GM21786 (cell line): Measurements from ENCODE around the gene FAS.
"Not testable (repeated sequence)": the region's sequence is repeated elsewhere in the genome, so short reads cannot be mapped to it uniquely, and the experiment has no call there.

Source experiments
- ATAC-seq: cut with Tn5 transposase; IDR thresholded peaks from one replicate; pipeline ENCODE4 v1.9.1; 2021; ENCODE audit not compliant: unreplicated experiment

FAS gene

GRCh38 chr10:88992921-88993524 lies 2.4 kb downstream of the FAS start:
- no peak for ATAC-seq

GRCh38 chr10:88994019-88994418 lies 3.4 kb downstream of the FAS start:
- ATAC-seq, result no peak

DNA sequence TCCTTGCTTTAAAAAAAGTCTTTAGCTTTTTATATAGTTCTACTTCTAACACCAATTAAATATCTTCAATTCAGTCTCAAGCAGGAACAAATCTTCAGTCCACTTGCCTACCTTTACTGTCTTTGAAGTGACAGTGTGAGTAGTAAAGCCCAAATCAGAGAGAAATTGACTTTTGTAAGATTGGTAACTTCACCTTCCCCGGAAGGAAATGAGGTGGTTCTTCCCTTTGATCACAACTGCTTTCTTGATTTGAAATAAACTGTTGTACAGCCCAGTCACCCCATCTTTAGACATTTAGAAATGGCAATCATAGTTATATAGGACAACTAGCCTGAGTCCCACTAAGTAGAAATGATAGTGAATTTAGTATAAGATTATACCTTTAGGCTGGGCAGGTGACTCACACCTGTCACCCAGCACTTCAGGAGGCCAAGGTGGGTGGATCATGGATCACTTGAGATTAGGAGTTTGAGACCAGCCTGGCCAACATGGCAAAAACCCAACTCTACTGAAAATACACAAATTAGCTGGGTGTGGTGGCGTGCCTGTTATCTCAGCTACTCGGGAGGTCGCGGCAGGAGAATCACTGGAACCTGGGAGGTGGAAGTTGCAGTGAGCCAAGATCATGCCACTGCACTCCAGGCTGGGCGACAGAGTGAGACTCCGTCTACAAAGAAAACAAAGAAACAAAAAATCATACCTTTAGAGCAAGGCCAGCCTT lies 4.7 kb downstream of the FAS start:
- ATAC-seq, result no peak

- ATAC-seq, result peak; percentile 54
These were observed 6.3 kb downstream of the FAS start for GRCh38 chr10:88996927-88997326.

GRCh38 chr10:88999625-89000024 lies 9.0 kb downstream of the FAS start:
- ATAC-seq, result no peak

DNA sequence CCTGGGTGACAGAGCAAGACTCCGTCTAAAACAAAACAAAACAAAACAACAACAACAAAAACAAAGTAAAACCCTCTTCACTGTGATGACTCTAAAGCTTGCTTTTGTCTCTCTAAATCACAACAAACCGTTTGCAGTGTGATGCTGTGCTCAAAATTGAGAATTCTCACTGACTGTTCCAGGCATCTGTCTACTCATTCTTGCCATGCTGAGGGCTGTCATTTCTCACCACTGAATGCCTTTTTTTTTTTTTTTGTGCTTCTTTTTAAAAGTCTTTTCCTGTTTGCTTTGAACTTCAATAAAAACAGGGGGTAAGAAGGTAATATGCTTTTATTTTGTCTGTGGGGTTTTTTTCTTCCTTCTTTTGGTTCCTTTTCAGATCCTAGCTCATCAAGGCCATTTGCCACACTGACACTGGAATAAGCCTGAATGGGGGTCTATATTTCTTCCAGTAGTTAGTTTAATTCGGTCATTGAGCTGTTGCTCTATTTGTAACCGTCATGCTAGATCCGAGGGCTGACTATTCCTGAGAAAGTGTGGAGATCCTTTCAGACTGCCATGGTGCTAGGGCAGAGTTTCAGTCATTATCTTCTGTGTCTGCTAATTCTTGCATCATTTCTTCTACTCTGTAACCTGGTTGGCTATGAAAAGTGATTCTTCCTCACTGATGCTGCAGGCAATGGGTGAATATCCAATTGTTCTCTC lies 10.6 kb downstream of the FAS start:
- peak; percentile 47 for ATAC-seq

GRCh38 chr10:89001729-89002072 lies 11.1 kb downstream of the FAS start:
- ATAC-seq, result no peak

GRCh38 chr10:89002226-89002978 lies 11.8 kb downstream of the FAS start:
- no peak for ATAC-seq

- no peak for ATAC-seq
These were observed 12.7 kb downstream of the FAS start for GRCh38 chr10:89003344-89003743.

DNA sequence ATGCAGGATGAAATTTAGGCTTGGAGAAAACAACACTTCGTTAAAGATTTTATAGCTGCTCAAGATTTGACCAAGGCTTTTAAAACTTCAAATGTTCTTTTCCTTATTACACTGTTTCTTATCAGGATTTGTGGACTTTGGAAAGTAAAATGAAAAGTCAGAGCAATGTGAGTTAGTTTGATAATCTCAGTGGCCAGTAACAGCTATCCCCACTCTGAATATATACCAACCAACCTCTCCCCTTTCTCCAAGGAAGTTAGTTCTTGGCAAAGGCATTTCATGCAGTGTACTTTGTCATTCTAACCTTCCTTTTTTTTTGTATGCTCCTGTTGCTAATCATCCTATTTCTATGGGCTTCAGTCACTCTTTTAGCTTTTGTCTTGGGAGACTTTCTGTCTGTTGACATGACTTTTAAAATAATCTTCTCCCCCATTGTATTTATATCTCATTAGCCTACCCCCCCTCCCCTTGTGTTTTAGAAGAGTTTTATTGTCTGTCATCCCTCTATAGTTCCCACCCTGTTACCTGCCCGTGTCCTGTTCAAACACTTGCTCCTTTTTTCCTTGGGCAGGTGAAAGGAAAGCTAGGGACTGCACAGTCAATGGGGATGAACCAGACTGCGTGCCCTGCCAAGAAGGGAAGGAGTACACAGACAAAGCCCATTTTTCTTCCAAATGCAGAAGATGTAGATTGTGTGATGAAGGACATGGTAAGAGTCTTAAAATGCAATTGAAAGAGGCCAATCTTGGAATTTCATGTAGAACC lies 16.7 kb downstream of the FAS start:
- no peak for ATAC-seq

DNA sequence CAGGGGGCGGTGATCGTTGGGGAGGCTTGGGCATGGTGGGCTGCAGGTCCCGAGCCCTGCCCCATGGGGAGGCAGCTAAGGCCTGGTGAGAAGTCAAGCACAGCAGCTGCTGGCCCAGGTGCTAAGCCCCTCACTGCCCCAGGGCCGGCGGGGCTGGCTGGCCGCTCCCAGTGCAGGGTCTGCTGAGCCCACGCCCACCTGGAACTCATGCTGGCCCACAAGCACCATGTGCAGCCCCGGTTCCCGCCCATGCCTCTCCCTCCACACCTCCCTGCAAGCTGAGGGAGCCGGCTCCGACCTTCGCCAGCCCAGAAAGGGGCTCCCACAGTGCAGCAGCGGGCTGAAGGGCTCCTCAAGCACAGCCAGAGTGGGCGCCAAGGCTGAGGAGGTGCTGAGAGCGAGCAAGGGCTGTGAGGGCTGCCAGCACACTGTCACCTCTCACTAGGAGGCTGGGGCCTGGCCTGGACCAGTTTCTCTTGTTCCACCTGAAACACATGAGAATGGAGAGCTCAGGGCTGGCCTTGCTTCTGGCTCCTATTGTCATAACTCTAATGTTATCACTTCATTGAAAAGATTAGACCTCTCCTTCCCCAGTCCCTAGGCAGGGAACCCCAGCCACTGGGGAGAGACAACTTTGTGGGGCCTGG lies 28.2 kb downstream of the FAS start:
- ATAC-seq, result not testable (repeated sequence)

DNA sequence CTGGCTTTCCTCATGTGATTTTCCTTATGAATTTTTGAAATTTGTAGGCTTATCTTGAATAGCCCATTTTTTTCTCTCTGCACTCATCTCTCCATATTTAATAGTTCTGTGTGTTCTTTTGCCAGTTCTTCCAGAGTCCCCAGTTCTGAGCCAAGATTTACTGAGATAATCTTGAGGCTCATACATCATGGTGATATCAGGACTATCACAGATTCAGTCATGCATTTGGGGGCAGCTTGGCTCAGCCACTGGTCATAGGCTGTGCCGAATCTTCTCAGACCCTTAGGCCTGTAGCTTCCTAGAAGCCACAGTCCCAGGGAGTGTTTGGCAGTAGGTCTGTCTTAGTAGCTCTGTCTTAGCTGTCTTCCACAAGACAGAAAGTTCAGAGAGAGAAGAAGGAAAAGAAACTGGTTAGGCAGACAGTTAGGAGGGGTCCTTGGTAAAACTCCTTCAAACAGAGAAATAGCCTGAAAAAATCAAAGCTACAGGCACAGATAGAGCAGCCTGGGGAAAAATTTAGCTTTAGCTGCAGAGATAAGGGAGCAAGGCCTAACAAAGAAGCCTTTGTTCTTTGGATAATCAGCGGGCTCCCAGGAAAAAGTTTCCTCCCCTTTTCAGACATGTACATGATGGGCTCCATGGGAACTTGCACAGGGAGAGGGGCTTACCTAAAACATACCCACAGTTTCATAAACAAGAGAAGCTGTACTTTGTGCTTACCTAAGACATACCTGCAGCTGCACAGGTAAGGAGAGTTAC lies 29.1 kb downstream of the FAS start:
- no peak for ATAC-seq

DNA sequence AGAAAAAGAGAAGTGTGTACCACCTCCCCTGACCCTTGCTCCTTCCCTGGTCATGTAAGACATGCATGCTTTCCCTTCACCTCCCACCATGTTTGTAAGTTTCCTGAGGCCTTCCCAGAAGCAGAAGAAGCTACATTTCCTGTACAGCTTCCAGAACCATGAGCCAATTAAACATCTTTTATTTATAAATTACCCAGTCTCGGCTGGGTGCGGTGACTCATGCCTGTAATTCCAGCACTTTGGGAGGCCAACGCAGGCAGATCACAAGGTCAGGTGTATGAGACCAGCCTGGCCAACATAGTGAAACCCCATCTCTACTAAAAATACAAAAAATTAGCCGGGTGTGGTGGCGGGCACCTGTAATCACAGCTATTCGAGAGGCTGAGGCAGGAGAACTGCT lies 30.9 kb downstream of the FAS start:
- not testable (repeated sequence) for ATAC-seq

- no peak for ATAC-seq
These were observed 32.1 kb downstream of the FAS start for GRCh38 chr10:89022734-89023133.

DNA sequence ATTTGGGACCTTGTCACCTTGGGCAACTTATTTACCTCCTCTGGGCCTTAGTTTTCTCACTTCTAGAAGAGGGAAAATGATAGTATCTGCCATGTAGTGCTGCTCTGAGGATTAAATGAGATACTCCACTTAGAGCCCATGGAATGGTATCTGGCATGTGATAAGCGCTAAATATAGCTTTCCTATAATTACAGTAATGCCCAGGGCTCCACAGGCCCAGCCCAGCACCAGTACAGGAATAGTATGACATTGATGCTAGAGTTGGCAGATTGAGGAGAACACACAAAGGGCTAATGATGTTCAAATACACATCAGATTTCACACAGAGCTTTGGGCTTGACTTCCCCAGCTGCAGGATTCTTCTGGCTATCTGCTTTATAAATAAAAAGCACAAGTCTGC lies 34.9 kb downstream of the FAS start:
- no peak for ATAC-seq

- no peak for ATAC-seq
These were observed 38.6 kb downstream of the FAS start for GRCh38 chr10:89029181-89029580.

DNA sequence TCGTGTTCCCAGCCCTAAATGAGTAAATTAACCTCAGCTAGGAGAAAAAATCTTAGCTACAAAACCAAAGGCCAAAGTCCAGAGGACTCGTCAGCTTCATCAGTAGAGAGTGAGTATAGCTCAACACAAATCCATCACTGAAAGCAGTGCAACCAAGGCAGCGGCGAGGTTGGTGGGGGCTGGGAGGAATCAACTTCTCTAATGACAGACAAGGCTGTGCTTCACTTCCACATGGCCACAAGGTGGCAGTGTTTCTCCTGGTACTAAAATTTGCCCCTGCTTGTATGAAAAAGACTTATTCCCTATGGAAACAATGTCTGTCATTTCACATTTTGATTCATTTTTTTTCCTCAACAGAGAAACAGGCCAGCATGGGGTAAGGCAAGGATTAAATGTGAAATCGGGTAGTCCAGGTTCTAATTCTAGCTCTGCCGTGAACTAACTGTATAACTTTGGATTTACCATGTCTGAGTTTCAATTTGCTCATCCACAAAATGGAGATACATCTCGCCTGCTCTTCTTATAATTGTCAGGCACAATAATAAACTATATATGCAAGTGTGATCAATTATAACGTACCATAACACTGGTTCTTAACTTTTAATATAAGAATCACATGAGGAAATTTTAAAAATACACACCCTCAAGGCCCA lies 39.3 kb downstream of the FAS start:
- no peak for ATAC-seq

DNA sequence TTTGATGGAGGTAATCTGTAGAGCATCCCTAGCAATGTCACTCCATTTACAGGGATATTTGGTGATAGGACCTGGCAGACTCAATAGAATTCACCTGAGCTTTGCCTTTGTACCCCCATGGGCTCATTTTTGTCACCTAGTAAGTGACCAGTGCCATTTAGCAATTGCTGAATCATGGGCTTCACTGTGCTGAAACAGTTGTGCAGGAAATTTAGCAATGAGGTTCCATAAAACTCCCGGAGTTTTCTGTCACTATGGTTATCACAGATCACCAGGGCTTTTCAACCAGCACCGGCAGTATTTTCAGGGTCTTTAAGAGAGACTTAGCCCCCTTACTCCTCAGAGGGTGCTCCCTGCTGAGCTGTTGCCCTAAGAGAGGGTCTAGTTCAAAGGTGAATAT lies 40.2 kb downstream of the FAS start:
- ATAC-seq, result no peak
